Kidney (tissue), 14 donors: Measurements from ENCODE around the gene GPATCH4. TPM values are rescaled to one million over a fixed set of nuclear protein-coding genes. Genes with fewer than 3 reads are reported as not detected.

ENCODE experiments used
- DNase-seq, 5 donors: peaks; one replicate each; pipeline ENCODE4 v3.0.0-alpha.2; 2013 to 2020
- FAIRE-seq: peaks from 2 replicates; lab custom pipeline; 2012; peaks lifted over from hg19 to GRCh38; lab: Jason Lieb, UNC
- H3K27ac ChIP-seq, 2 donors: one replicate each; pipeline ENCODE4 v1.7.0; 2013; ENCODE audit warnings: low read depth in 2 of 2, low read length in 2 of 2, inconsistent platforms in 1 of 2
- H3K27me3 ChIP-seq: one replicate; pipeline ENCODE4 v1.7.1; 2013; ENCODE audit warnings: low read length, inconsistent platforms; ENCODE audit not compliant: control insufficient read depth, insufficient read depth
- H3K36me3 ChIP-seq, 3 donors: one replicate each; pipeline versions ENCODE4 v1.7.0 to v1.7.1; 2013; ENCODE audit warnings: low read length in 3 of 3, control low read depth in 1 of 3, inconsistent platforms in 1 of 3; ENCODE audit not compliant: insufficient read depth in 3 of 3, control insufficient read depth in 2 of 3
- H3K4me1 ChIP-seq, 3 donors: one replicate each; pipeline versions ENCODE4 v1.7.0 to v1.7.1; 2013; ENCODE audit warnings: low read length in 3 of 3, inconsistent platforms in 1 of 3, low read depth in 1 of 3; ENCODE audit not compliant: control insufficient read depth in 2 of 3, insufficient read depth in 2 of 3
- H3K4me3 ChIP-seq, 3 donors: one replicate each; pipeline versions ENCODE4 v1.7.0 to v1.8.1; 2013; ENCODE audit warnings: low read length in 3 of 3, control low read depth in 1 of 3, inconsistent platforms in 1 of 3
- H3K9ac ChIP-seq, 3 donors: one replicate each; pipeline versions ENCODE4 v1.7.0 to v1.7.1; 2013; ENCODE audit warnings: low read length in 3 of 3, control low read depth in 1 of 3, inconsistent platforms in 1 of 3
- H3K9me3 ChIP-seq, 3 donors: one replicate each; pipeline versions ENCODE4 v1.7.0 to v1.7.1; 2013; ENCODE audit warnings: low read length in 3 of 3, control low read depth in 1 of 3, inconsistent platforms in 1 of 3; ENCODE audit not compliant: control insufficient read depth in 2 of 3, insufficient read depth in 1 of 3
- CTCF ChIP-seq: IDR thresholded peaks from 3 replicates; pipeline ENCODE4 v1.5.1; 2012; ENCODE audit warnings: mild to moderate bottlenecking, moderate library complexity, borderline replicate concordance; ENCODE audit not compliant: insufficient read depth; ENCODE audit errors: extremely low read depth
- intact Hi-C: fragments of 100-400 bp; cut with DNase I; formaldehyde crosslinking; loops from one replicate; pipeline ENCODE4 v1.11.1; 2022
- polyA plus RNA-seq: library from polyadenylated mRNA; stranded (reverse); fragments of 350-450 nt; fragmentation: Illumina TruSeq; extraction: RNeasy Lipid Tissue Mini Kit (QIAGEN cat#74804); gene quantifications from one replicate; pipeline ENCODE4 v1.2.3, GENCODE V29; 2014; ENCODE audit warnings: low read depth, low replicate concordance; ENCODE audit not compliant: insufficient read depth
- total RNA-seq: library from RNA; stranded (reverse); fragmentation: NEBNext Ultra II Directional; extraction: Animal tissue kit (Norgen Biotek cat#: 25700); gene quantifications from one replicate; pipeline ENCODE4 v1.2.1, GENCODE V29; 2021
- donor health status: control.
- donor health status: control.
- donor health status: control.
- donor health status: control.
- donor health status: control.
- donor health status: DM: yes; HTN: yes; CAD: no.
- donor health status: Normal renal cell carcinoma (clear cell type).

GPATCH4 gene
- total and polyA plus RNA-seq, 2 donors from 2014 or later = 24.0 to 26.2 TPM

GRCh38 chr1:156560585-156561163 is 40.6 kb downstream of the GPATCH4 start:
- Histone ChIP-seq H3K36me3 (no peaks in the 10 kb centered on the region), H3K9ac (no peak overlapping the region), H3K9me3 (no peaks in the 10 kb centered on the region), H3K27me3 (no peaks in the 10 kb centered on the region), H3K4me3 (no peak overlapping the region), H3K27ac (no peak overlapping the region), H3K4me1 (no peaks in the 10 kb centered on the region)
- TF ChIP-seq CTCF = no peak
- FAIRE-seq (no peak), DNase-seq (no peak)
- intact Hi-C loops = no loop called here

DNA sequence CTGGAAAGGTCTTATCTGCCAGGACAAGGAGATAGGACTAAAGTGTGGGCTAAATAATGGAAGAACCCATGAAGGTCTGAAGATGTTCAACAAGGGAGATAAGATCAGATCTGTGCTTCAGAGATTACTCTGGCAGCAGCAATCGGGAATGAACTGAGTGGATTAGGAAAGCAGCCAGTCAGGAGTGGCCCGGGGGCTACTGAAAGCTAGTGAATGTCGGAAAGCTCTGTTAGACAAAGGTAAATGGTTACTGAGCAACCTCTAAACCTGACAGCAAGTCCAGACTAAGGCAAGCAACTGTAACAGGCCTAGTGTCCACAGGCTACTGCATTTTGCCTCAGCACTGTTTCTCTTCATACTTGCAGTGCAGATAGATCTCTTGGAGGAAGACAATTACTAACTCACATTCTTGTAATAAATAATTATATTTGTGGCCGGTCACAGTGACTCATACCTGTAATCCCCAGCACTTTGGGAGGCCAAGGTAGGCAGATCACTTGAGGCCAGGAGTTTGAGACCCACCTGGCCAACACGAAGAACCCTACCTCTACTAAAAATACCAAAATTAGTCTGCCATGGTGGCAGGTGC is 41.4 kb downstream of the GPATCH4 start:
- intact Hi-C loops = no loop called here
- no peak for FAIRE-seq
- DNase-seq = no peak
- Histone ChIP-seq H3K27ac (no peak overlapping the region), H3K36me3 (no peaks in the 10 kb centered on the region), H3K4me3 (no peak overlapping the region), H3K4me1 (no peaks in the 10 kb centered on the region), H3K9me3 (no peaks in the 10 kb centered on the region), H3K27me3 (no peaks in the 10 kb centered on the region), H3K9ac (no peak overlapping the region)
- no peak for TF ChIP-seq CTCF

DNA sequence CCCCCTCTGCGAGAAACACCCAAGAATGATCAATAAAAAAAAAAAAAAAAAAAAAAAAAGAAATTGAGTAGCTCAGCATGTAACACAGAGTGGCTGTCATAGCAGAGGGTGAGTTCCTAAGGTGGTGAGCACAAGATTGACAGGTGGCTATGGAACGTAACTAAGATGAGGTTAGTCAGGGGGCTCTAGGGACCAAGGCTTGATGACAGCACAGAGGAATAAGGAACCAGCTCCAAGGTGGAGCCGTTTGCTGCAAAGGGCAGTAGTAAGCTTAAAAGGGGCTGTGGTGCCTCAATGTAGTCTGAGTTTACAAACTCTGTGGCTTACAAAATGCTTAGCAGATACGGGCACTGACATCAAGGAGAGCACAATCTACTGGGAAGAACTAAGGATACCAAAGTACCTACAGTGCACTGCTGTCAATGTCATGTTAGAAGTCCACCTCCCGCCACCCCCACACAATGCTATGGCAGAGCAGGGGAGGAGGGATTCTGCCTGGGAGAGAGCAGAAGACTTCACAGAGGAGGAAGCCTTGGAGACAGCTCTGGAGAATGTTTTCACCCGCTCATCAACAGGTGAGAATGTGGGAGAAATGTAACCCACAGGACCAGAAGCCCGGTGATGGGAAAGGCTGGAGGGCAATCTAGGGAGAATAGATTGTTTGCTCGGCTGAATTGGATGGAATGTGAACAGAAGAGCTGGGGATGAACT is 42.0 kb downstream of the GPATCH4 start:
- intact Hi-C loops = no loop called here
- no peak overlapping the region for H3K27ac ChIP-seq
- FAIRE-seq (no peak), DNase-seq (no peak)
- no peak for TF ChIP-seq CTCF
- no peaks in the 10 kb centered on the region for H3K9me3 ChIP-seq
- no peak overlapping the region for H3K4me3 ChIP-seq
- H3K9ac ChIP-seq = no peak overlapping the region
- H3K36me3 ChIP-seq = no peaks in the 10 kb centered on the region
- no peaks in the 10 kb centered on the region for H3K27me3 ChIP-seq
- H3K4me1 ChIP-seq = no peaks in the 10 kb centered on the region
